DOHH2 (cell line): ENCODE measurements around the gene NKX2-8.

ENCODE experiments used
- EZH2phosphoT487 ChIP-seq: fragments of 200-600 bp; sonication (generic); IDR thresholded peaks from 2 replicates; pipeline ENCODE4 v1.6.1; 2017; ENCODE audit warnings: borderline replicate concordance, mild to moderate bottlenecking, antibody characterized with exemption, low read length, moderate library complexity, mixed read lengths
- TF ChIP-seq, protein P1 (sequence below): fragments of 200-600 bp; sonication (generic); IDR thresholded peaks from one replicate; pipeline ENCODE4 v1.5.1; 2014; ENCODE audit warnings: antibody characterized with exemption, mild to moderate bottlenecking, low read depth, low read length; ENCODE audit not compliant: poor library complexity, severe bottlenecking

DNA sequence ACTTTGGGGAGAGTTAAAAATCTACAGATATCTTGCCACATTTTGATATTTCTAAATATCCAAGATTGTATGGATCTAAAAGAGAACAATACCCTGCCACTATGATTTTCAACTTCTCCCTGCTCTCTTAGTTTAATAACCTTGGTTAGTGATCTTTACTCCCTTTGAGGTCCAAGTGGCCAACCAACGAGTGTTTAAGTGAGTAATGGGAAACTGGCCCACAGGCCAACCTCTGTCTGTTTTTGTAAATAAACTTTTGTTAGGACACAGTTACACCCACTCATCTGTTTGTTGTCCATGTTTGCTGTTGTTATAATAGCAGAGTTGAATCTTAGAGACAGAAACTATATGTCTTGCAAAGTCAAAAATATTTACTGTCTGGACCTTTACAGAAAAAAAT, 31.5 kb downstream of the NKX2-8 start:
- TF ChIP-seq, protein P1, sequence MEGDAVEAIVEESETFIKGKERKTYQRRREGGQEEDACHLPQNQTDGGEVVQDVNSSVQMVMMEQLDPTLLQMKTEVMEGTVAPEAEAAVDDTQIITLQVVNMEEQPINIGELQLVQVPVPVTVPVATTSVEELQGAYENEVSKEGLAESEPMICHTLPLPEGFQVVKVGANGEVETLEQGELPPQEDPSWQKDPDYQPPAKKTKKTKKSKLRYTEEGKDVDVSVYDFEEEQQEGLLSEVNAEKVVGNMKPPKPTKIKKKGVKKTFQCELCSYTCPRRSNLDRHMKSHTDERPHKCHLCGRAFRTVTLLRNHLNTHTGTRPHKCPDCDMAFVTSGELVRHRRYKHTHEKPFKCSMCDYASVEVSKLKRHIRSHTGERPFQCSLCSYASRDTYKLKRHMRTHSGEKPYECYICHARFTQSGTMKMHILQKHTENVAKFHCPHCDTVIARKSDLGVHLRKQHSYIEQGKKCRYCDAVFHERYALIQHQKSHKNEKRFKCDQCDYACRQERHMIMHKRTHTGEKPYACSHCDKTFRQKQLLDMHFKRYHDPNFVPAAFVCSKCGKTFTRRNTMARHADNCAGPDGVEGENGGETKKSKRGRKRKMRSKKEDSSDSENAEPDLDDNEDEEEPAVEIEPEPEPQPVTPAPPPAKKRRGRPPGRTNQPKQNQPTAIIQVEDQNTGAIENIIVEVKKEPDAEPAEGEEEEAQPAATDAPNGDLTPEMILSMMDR = no peak
- TF ChIP-seq EZH2phosphoT487 = no peak
